HG03442 (cell line): ENCODE data around the gene RIMKLB.
A peak's percentile ranks its signal among the peaks of the same experiment; 100 is the strongest.

Experiments
- ATAC-seq: cut with Tn5 transposase; IDR thresholded peaks from one replicate; pipeline ENCODE4 v1.9.1; 2021; ENCODE audit warnings: mild to moderate bottlenecking, moderate library complexity; ENCODE audit not compliant: unreplicated experiment

RIMKLB gene

GRCh38 chr12:8697476-8698131, at the start of gene RIMKLB:
RIMKLB (plus strand) TSS chr12:8697991; CDS start chr12:8713867, 15,876 bp downstream.
- peak; percentile 68 for ATAC-seq

GRCh38 chr12:8648576-8649205, 49.1 kb upstream of the RIMKLB start:
- peak; percentile 81 for ATAC-seq

GRCh38 chr12:8655421-8655820, 42.4 kb upstream of the RIMKLB start:
- ATAC-seq: no peak

GRCh38 chr12:8658346-8658745, 39.4 kb upstream of the RIMKLB start:
- ATAC-seq: no peak

GRCh38 chr12:8661016-8661415, 36.8 kb upstream of the RIMKLB start:
- no peak for ATAC-seq

- no peak for ATAC-seq
Observed at GRCh38 chr12:8661751-8662150, 36.0 kb upstream of the RIMKLB start.

- no peak for ATAC-seq
Observed at GRCh38 chr12:8662593-8662992, 35.2 kb upstream of the RIMKLB start, which contains the start of gene MFAP5. MFAP5 (minus strand) TSS chr12:8662826; CDS start chr12:8662104, 722 bp downstream.

GRCh38 chr12:8664228-8664913, 33.4 kb upstream of the RIMKLB start:
- ATAC-seq: no peak

GRCh38 chr12:8665759-8666158, 32.0 kb upstream of the RIMKLB start:
- no peak for ATAC-seq

GRCh38 chr12:8667270-8667669, 30.5 kb upstream of the RIMKLB start:
- ATAC-seq: no peak

- ATAC-seq: no peak
Observed at GRCh38 chr12:8668441-8668840, 29.4 kb upstream of the RIMKLB start.

GRCh38 chr12:8672381-8672780, 25.4 kb upstream of the RIMKLB start:
- ATAC-seq: no peak

- ATAC-seq: no peak
Observed at GRCh38 chr12:8675591-8676036, 22.2 kb upstream of the RIMKLB start.

- ATAC-seq: no peak
Observed at GRCh38 chr12:8676651-8677050, 21.1 kb upstream of the RIMKLB start.

- ATAC-seq: no peak
Observed at GRCh38 chr12:8677362-8677761, 20.4 kb upstream of the RIMKLB start.

- ATAC-seq: no peak
Observed at GRCh38 chr12:8678661-8679111, 19.1 kb upstream of the RIMKLB start.

GRCh38 chr12:8680533-8680932, 17.3 kb upstream of the RIMKLB start:
- ATAC-seq: no peak

GRCh38 chr12:8681129-8681884, 16.5 kb upstream of the RIMKLB start:
- no peak for ATAC-seq

- no peak for ATAC-seq
Observed at GRCh38 chr12:8685051-8685450, 12.7 kb upstream of the RIMKLB start.

GRCh38 chr12:8687846-8688601, 9.8 kb upstream of the RIMKLB start:
- no peak for ATAC-seq
